ENCODE data around the gene PPM1N.

Gene PPM1N

DNA sequence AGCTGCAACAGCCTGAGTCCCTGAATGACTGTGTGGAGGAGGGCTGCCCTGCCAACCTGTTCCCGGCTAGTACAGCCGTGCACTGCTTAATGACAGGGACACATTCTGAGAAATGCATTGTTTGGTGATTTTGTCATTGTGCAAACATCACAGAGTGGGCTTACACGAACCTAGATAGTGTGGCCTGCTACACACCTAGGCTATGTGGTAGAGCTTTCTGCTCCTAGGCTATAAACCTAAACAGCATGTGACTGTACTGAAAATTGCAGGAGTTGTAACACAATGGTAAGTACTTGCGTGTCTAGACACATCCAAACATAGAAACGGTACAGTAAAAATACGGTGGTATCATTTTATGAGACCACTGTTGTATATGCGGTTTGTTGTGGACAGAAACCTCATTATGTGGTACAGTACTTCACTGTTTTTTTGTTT is 44.0 kb downstream of the PPM1N start:
- no peak for DNase-seq

DNA sequence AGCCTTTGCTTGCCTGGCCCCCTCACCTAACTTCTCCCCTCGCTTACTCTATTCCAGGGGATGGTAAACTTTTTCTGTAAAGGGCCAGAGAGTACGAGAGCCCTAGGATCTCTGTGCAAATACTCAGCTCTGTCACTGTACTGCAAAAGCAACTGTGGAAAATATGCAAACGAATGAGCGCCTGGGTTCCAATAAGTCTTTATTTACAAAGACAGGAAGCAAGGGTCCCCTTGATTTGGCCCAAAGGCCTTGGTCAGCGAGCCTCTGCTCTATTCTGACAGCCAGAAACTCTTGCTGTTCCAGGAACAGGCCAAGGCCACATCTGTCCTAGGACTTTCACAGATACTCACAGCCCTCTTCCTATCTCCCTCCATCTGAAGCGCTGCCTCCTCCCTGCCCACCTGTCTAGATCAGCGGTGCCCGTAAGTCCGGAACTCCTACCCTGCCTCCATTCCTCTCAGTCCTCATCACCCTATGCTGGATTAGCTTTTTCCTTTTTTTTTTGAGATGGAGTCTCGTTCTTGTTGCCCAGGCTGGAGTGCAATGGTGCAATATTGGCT is 49.0 kb downstream of the PPM1N start:
- no peak for DNase-seq

DNA sequence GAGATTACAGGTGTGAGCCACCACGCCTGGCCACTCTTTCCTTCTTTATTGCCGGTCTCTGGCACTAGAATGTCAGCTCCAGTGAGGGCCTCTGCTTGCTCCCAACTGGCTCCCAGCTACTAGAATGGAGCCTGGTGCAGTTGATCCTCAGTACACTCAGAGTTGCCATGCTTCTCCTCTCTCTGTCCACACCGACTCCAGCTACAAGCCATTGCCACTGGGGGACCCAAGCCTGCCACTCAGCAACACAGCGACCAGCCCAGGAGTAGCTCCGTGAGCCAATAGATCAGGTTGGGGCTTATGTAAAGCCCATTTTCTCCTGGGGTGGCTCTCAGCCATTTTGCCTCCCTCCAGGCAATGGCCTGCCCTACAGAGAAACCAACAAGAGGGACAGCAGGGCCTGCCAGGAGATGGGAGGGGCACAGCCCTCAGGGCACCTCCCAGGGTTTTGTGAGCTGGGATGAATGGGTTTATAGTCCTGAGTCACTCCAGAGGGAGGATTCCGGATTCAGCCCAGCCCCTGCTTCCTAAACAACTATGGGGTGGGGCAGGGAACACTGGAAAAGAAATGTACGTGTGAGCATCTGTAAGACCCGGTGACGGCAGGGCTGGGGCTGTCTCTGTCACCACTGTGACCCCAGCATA is 49.8 kb downstream of the PPM1N start:
- DNase-seq: no peak
